GM19193 (cell line): ENCODE measurements around the gene SH2D1B.

Experiments
- POLR2A ChIP-seq: IDR thresholded peaks from 4 replicates; pipeline ENCODE4 v1.6.1; 2011; ENCODE audit not compliant: insufficient read depth, insufficient read length; ENCODE audit errors: extremely low read depth

The SH2D1B gene, protein sequence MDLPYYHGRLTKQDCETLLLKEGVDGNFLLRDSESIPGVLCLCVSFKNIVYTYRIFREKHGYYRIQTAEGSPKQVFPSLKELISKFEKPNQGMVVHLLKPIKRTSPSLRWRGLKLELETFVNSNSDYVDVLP

DNA sequence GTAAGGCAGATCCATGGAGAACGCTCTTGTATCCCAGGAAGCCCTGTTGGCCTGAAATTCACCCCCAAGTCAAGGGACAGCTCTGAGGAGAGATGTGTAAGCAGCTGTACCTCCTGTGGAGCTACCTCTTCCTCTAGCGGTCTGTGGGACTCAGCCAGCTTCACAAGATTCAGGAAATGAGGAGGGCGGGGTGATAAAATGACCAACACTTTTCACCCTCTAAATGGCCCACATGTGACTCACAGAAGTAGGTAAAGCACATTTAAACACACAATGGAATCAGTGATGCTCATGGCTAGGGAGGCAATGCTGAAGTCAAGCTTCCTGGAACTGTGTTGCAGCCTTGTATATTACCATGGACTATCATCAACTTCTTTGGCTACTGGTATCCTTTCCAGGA, at the start of gene SH2D1B:
Gene SH2D1B (minus strand): TSS at position 135 of the 400 bp plus-strand sequence. CDS start 120 bp downstream, at position 15.
- no peak for TF ChIP-seq POLR2A

DNA sequence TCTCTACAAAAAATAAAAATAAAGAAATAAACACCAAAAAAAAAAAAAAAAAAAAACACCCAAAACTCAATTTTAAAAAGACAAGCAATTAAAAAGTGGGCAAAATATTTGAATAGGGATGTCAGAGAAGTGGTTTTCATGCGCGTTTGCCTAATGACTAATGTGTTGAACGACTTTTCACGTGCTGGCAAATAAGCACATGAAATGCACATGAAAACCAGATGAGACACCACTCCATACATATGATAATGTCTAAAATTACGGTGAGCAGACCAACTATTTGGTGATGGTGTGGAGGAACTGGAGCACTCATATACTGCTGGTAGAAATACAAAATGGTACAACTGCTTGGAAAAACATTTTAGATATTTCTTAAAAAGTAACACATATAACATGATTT, 46.3 kb upstream of the SH2D1B start:
- TF ChIP-seq POLR2A, result no peak

DNA sequence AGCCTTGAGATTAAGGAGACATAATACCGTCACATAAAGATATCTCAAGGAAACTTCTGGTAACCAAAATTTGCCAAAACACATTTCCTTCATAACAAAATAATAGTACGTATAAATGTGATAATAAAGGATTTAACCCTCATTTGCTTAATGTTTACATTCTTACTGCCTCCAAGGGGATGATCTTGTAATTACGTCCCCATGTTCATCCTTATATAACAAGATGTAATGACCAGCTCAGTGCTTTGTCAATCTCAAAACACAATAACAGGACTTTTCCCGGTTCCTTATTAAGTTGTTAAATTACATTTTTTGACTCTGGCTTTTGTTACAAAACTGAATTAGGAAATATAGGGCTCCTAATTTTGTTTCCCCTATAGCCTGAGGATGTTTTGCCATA, 44.4 kb upstream of the SH2D1B start:
- TF ChIP-seq POLR2A, result no peak

DNA sequence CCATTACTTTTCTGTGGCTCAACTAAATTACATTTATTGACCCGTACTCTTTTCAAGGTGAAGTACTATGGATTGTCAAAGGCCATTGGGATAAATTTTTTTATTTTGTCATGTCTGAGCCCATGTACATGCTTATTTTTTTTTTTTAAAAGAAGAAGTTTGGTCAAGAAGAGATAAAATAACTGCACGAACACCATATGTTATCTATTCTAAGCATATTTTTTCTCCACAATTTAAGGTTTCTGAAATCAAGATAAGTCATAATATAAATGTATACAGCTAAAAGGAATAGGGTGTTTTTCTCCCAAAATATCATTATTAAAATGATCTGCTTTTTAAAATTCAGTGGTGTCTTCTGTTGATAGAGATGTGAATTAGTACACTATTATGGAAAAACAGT, 35.0 kb upstream of the SH2D1B start:
- TF ChIP-seq POLR2A, result no peak

DNA sequence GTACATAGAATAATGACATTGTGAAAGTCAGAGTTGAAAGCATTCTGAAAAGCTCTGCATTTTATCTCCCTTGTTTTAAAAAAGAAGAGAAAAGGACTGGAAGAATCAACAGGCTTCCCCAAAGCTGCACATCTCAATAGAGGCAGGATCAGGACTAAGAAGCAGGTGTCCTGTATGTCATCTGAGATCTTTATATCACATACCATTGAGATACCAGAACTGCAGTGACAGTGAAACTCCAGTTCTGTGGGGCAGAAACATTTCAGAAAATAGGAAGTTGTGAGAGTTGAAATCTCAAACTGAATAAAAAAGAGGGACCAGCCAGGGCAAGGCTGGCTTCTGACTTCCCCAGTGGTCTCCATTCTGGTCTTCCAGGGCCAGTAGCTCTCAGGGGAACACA, 33.0 kb upstream of the SH2D1B start:
- no peak for TF ChIP-seq POLR2A

DNA sequence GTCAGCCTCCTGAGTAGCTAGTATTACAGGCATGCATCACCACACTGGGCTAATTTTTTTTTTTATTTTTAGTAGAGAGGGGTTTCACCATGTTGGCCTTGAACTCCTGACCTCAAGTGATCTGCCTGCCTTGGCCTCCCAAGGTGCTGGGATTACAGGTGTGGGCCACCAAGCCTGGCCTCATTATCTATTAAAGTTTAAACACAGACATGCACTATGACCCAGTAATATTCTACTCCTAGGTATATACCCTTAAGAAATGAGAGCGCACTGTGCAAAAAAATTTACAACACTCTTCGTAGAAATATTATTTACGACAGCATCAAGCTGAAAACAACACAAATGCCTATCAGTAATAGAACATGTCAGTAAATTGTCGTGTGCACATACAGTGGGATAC, 18.6 kb upstream of the SH2D1B start:
- no peak for TF ChIP-seq POLR2A

DNA sequence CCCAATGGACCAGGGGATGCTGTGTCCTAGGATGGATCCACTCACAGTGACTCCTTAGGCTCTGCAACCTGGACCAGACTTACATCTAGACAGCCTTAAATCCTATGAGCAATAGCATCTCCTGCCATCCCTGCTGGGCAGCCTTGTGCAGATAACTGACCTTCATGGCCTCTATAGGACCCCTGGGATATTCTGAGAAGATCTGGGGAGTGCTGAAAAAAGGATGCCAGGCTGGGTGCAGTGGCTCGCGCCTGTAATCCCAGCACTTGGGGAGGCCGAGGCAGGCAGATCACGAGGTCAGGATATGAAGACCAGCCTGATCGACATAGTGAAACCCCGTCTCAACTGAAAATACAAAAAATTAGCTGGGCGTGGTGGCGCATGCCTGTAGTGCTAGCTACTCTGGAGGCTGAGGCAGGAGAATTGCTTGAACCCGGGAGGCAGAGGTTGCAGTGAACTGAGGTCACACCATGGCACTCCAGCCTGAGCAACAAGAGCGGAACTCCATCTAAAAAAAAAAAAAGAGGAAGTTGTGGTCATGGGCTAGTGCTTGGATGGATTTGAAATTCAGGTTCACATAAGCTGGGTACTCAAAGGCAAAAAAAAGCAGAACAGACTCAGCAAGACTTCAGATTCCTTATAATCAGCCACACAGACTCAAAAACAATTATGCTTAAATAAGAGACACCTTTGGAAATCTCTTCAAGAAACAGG, 10.9 kb upstream of the SH2D1B start:
- no peak for TF ChIP-seq POLR2A

DNA sequence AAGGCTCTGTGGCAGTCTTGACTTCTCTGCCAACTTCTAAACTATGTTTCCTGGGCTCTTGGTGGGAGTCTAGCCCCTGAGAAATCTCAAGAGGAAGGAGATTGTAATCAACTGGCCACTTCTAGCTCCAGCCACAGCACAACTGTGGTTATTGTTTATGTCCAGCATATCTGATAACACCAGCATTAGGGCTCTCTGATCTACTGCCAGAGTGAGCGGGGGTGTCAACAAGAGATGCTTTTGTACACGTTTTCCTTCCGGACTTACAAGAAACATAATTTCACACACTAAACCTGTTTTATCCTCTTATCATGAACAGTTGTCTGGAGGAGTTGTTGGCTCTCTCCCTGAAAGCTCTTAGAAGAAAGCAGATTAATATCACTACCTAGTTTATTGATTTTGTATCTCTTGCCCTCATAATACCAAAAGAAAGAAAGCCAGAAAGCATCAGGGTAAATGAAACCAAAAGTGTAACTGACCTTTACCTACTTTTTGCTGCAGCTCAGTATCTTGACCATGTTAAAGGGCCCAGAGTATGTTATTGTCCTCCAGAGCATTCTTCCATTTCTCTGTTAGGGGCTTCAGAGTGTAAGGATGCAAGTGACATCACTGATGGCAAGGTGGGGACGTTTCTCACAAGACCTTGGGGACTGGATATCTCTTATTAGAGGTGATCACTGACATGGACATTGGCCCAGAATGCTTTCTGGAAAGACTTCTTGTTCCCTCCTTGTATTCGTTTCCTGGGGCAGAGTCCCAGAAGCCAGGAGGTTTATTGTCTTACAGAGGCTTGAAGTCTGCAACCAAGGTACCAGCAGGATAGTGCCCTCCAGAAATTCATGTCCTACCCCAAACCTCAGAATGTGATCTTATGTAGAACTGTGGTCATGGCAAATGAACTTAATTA, 9.6 kb upstream of the SH2D1B start:
- no peak for TF ChIP-seq POLR2A

DNA sequence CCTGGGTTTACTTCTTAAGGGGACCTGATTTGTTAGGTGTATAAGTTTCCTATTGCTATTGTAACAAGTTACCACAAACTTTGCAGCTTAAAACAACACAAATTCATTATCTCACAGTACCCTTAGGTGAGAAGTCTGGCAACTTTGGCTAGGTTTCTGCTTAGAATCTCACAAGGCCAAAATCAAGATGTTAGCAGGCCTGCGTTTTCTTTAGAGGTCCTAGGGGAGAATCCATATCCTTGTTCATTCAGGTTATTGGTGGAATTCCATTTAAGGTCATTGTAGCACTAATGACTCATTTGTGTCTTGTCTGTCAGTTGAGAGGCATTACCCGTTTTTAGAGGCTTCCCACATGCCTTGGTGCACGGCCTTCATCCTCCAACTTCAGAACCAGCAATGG, 8.2 kb upstream of the SH2D1B start:
- TF ChIP-seq POLR2A, result no peak

DNA sequence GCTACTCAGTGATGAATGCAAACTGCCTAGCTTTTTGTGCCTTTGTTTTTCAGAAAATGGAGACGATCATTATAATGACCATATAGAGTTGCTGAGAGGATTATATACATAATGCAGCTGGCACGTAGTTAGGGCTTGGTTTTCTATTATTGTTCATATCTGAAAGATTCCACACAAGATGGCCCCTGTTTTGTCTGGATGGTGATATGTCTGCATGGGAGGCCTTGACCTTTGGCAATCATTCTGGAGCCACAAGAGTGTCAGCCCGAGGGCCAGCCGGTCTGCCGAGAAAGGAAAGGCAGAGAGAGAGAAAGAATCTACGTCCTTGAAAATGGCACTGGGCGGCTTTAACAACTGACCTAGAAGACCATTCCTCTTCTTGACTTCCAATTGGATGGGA, 5.7 kb upstream of the SH2D1B start:
- no peak for TF ChIP-seq POLR2A

DNA sequence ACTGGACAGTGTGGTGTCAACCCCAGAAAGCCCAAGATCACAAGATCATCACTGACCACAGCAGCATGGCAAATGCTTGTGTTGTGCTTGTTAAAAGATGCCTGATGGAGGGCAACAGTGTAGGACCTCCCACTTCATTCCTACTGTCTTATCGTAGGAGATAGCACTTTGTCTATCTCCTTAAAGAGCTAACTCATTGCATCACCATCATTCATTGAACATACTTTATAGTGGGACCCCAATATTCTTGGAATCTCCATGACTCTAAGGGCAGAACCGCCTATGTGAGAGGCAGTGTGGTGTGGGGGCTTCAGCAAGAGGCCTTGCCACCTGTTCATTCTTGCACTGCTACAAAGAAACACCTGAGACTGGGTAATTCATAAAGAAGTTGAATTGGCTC, 5.0 kb upstream of the SH2D1B start:
- TF ChIP-seq POLR2A, result no peak

DNA sequence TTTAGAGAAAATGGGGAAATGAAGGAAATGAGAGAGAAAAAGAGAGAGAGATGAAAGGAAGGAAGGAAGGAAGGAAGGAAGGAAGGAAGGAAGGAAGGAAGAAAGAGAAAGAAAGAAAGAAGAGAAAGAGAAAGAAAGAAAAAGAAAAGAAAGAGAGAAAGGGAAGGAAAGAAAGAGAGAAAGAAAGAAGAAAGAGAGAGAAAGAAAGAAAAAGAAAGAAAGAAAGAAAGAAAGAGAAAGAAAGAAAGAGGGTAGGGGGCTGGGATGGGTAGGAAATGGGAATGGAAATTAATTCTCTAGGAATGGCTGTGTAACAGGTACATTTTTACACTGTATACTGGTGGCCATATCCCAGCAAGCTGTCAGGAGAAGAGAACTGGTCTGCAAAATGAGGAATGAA, 4.3 kb upstream of the SH2D1B start:
- no peak for TF ChIP-seq POLR2A

DNA sequence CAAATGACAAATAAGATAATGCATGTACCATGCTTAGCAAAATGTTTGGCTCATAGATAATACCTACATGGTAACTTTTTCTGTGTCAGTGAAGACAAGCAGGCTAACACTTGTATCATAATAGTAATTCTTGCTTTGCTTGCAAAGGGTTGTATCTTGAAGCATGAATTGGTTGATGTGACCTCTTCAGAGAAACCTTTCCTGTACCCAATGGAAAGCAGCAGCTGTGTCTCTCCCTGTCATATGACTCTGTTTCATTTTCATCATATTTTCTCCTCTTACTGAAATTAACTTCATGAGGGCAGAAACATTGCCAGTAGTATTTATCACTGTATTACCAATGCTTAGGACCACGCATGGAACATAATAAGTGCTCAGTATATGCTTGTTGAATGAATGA, 4.4 kb downstream of the SH2D1B start:
- no peak for TF ChIP-seq POLR2A

DNA sequence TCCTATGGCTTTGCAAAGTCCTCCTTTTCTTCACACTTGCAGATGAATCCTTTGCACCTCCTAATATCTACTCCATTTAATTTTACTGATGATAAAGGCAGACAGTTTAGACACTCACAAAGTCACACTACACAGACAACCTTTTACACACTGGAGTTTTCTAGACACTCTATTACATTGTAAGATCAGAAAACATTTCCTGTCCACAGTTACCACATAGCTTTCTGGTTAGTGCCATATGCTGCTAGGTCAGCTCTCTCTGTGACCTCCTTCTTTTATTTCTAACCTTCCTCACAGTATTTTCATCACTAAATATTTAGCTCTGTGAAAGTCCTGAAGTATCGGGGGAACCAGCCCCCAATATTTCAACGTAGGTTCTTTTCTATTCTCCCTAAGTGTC, 5.1 kb downstream of the SH2D1B start:
- TF ChIP-seq POLR2A, result no peak

DNA sequence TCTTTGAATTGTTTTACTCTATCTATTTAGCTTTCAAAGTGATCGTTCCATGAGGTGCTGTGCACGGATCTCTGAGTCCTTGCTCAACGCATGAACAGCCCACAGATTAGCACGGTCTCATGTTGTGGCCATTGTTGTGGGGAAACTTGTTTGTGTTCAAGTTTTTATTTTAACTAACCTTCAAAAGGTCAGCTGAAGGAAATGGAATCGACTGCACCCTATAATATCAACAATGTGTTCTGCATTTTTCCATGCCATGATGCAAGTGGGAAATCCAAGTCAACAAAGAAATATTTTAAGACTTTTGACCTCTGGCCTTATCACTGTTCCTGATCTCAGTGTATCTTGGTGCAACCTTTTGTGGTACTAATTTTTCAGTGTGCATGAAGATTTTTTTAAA, 6.1 kb downstream of the SH2D1B start:
- TF ChIP-seq POLR2A, result no peak
